Stimulated activated effector memory CD8-positive, alpha-beta T cell treated with anti-CD3 and anti-CD28 coated beads, Interleukin-12 subunit alpha, Interleukin-12 subunit beta, amount 100 ng/mL, for 72 hours (primary cell): ENCODE results near the gene NOL3.

ENCODE experiments used
- ATAC-seq: fragments of 150-1000 bp; cut with Tn5 transposase; 2 replicates; pipeline ENCODE4 v1.10.0; 2021
- DNase-seq, 2 donors: peaks; one replicate each; pipeline ENCODE4 v3.0.0; 2021 to 2022; ENCODE audit warnings: low spot score in 2 of 2
- H3K27ac Mint-ChIP-seq: one replicate; pipeline ENCODE4 v1.8.0; 2022; ENCODE audit warnings: mild to moderate bottlenecking, mixed read lengths
- H3K36me3 Mint-ChIP-seq: one replicate; pipeline ENCODE4 v1.8.0; 2022; ENCODE audit warnings: mild to moderate bottlenecking, mixed read lengths
- H3K4me1 Mint-ChIP-seq: one replicate; pipeline ENCODE4 v1.8.0; 2022; ENCODE audit warnings: mixed read lengths
- H3K4me3 Mint-ChIP-seq: one replicate; pipeline ENCODE4 v1.8.0; 2022; ENCODE audit warnings: mild to moderate bottlenecking, mixed read lengths
- H3K9me3 Mint-ChIP-seq: one replicate; pipeline ENCODE4 v1.8.0; 2022; ENCODE audit warnings: mixed read lengths

Gene NOL3

DNA sequence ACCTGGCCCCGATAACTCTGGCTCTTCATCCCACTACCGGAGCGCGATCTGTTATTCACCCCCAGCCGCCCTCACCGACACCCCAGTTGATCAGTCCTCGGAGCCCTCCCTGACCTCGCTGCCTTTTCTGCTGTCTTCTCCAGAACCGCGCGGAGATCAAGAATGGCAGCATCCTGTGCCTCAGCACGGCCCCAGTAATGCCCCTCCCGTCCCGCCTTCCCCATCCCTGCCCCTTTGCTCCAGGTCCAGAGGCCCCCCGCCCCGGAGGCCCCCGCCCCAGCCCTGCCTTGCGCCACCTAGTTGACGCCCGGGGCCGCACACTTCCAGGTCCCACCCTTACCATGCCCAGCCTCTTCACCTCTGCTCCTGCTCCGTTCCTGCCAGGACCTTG is 29.5 kb downstream of the NOL3 start:
- H3K36me3 Mint-ChIP-seq, result peaks cover 87% of the 10 kb centered on the region
- no peak for ATAC-seq
- no peak overlapping the region for H3K27ac Mint-ChIP-seq
- H3K4me1 Mint-ChIP-seq, result peaks cover 20% of the 10 kb centered on the region
- DNase-seq, result no peak
- H3K9me3 Mint-ChIP-seq, result no peaks in the 10 kb centered on the region
- no peak overlapping the region for H3K4me3 Mint-ChIP-seq

DNA sequence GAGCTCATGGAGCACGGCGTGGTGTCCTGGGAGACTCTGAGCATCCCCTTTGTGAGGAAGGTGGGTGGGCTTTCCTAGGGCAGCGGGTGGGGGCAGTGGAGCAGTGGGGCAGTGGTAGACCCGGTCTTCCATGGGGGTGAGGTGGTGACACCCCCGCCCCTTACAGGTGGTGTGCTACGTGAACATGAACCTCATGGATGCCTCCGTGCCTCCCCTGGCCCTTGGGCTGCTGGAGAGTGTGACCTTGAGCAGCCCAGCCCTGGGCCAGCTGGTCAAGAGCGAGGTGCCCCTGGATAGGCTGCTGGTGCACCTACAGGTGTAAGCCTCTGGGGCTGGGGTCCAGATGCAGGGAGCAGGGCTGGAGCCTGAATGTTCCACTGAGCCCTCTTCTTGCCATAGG is 30.2 kb downstream of the NOL3 start:
- no peak for DNase-seq
- no peak overlapping the region for H3K4me3 Mint-ChIP-seq
- no peaks in the 10 kb centered on the region for H3K9me3 Mint-ChIP-seq
- peaks cover 86% of the 10 kb centered on the region for H3K36me3 Mint-ChIP-seq
- peaks cover 17% of the 10 kb centered on the region for H3K4me1 Mint-ChIP-seq
- no peak overlapping the region for H3K27ac Mint-ChIP-seq
- ATAC-seq, result no peak

DNA sequence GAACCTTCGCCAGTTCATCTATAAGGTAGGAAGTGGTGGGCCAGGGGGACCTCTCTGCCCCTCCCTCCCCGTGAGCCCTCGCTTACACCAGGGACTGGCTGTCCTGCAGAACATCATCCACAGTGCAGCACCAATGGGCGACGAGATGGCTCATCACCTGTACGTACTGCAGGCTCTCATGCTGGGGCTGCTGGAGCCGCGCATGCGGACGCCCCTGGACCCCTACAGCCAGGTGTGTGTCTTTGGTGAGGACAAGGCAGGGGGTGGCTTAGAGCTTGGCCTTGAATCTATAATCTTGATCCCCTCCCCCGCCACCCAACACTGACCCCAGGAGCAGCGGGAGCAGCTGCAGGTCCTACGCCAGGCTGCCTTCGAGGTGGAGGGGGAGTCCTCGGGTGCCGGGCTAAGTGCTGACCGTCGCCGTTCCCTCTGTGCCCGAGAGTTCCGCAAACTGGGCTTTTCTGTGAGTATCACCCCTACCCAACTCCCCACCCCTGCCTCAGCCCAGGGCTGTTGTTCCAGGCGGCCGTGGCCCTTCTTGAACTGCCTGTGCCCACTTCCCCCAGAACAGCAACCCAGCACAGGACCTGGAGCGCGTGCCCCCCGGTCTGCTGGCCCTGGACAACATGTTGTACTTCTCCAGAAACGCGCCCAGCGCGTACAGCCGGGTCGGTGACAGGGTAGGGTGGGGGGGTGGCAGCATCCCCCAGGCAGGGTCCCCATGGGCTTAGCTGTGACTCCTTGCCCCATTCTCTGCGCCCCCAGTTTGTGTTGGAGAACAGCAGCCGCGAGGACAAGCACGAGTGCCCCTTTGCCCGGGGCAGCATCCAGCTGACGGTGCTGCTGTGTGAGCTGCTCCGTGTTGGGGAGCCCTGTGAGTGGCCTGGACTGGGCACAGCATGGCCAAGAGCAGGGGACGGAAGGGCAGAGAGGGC is 31.3 kb downstream of the NOL3 start:
- no peak for ATAC-seq
- DNase-seq, result no peak

DNA sequence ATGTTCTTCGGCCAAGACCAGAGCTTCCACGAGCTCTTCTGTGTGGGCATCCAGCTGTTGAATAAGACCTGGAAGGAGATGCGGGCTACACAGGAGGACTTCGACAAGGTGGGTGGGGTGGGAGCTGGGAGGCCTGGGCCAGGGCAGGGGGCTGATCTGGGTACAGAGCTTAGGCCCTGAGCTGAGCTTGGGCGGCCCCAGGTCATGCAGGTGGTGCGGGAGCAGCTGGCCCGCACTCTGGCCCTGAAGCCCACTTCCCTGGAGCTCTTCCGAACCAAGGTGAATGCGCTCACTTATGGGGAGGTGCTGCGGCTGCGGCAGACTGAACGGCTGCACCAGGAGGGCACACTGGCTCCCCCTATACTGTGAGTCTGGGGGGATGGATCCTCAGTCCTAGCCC is 32.1 kb downstream of the NOL3 start:
- ATAC-seq (no peak), DNase-seq (no peak)
- Mint-ChIP-seq H3K4me1 (peaks cover 8% of the 10 kb centered on the region), H3K27ac (no peak overlapping the region), H3K4me3 (no peak overlapping the region), H3K36me3 (peaks cover 77% of the 10 kb centered on the region), H3K9me3 (no peaks in the 10 kb centered on the region)

More for the DNA sequence above, 31.3 kb downstream of the NOL3 start:
- Mint-ChIP-seq H3K27ac (no peak overlapping the region), H3K9me3 (no peaks in the 10 kb centered on the region), H3K4me1 (peaks cover 8% of the 10 kb centered on the region), H3K4me3 (no peak overlapping the region), H3K36me3 (peaks cover 84% of the 10 kb centered on the region)

DNA sequence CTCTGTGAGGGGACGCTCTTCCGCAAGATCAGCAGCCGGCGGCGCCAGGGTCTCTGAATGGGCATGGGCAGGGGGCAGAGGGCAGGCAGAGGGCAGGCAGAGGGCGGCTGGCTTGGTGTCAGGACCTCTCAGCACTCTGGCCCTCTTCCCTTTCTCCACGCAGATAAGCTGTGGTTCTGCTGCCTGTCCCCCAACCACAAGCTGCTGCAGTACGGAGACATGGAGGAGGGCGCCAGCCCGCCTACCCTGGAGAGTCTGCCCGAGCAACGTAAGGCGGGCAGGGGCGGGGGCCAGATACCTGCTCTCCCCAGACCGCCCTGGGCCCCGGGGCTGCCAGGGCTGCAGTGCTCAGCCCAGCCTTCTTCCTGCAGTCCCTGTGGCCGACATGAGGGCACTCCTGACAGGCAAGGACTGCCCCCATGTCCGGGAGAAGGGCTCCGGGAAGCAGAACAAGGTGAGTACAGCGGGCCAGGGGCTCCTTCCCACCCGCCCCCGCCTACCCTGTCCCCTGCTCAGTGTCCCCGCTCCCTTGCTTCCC is 32.7 kb downstream of the NOL3 start:
- no peak for DNase-seq
- Mint-ChIP-seq H3K9me3 (no peaks in the 10 kb centered on the region), H3K27ac (no peak overlapping the region), H3K36me3 (peaks cover 71% of the 10 kb centered on the region), H3K4me3 (no peak overlapping the region), H3K4me1 (peaks cover 8% of the 10 kb centered on the region)
- ATAC-seq, result no peak

DNA sequence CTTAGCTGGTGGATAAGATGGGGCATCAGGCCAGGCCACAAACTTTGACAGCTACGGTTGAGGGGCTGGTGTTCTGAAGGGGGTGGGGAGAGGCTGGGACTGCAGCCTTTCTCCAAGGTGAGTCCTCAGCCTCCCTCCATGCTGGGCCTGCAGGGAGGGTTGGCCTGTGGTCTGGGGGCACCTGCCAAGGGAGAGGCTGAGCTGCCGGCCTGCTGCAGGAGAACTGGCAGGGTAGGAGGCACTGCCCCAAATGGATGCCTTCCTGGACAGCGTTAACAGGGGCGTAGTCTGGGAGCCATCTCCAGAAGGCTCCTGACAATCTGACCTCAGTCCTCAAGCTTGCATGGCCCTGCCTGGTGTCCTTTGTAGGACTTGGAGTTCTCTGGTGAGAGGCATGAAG is 33.7 kb downstream of the NOL3 start:
- DNase-seq, result no peak
- Mint-ChIP-seq H3K27ac (no peak overlapping the region), H3K9me3 (no peaks in the 10 kb centered on the region), H3K36me3 (peaks cover 64% of the 10 kb centered on the region), H3K4me3 (no peak overlapping the region), H3K4me1 (peaks cover 10% of the 10 kb centered on the region)
- ATAC-seq, result no peak

DNA sequence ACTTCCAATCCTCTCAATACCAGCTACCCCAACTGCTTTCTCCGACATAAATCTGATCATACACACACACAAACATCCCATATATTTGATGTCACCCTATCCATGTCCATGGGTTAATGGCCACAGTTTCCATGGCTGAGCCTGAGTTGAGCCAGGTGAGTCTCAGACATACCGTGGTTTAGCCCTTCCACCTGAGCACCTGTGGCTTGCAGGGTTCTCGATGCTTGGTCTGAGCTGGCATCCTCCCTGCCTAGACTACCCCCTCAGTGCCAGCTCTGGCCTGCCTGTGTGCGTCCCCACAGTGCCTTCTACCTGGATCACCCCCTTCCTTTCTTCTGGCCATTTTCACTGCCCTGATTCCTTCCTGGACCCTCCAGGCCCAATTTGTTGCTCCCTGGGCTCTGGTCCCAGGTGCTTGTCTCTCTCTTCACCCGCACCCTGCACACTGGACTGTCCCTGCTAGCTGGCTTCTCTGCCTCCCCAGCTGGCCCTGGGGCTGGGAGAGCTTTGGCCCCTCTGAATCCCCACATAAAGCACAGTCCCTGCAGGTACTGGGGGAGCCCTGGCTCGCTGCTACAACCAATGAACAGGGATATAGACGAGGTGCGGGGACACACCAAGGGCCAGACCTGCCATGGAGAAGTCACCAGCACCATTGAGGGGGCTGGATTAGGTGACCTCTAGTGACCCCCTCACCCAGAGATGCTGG is 35.9 kb downstream of the NOL3 start:
- H3K4me1 Mint-ChIP-seq, result peaks cover 13% of the 10 kb centered on the region
- no peak overlapping the region for H3K4me3 Mint-ChIP-seq
- no peaks in the 10 kb centered on the region for H3K9me3 Mint-ChIP-seq
- peak overlapping the region; percentile 89 for H3K27ac Mint-ChIP-seq
- H3K36me3 Mint-ChIP-seq, result peaks cover 44% of the 10 kb centered on the region
- ATAC-seq (no peak), DNase-seq (no peak)

DNA sequence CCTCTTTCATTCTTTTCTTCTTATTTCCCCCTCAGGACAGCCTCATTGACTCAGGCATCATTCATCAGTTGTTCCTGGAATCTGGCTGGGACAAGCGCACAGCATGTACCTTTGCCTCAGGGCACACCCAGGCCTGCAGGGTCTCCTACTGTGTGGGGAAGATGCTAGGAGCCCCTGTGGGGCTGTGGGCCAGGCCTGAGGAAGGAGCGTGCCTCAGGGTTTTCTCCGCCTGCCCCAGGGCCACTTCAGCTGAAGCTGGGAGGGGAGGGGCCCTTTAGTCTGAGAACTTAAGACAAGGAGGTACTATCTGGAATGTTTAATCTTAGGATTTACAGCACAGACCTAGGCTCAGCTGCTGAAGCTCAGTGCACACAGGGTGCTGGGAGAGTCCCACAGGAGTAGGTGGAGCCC is 36.5 kb downstream of the NOL3 start:
- Mint-ChIP-seq H3K4me1 (peaks cover 13% of the 10 kb centered on the region), H3K36me3 (peaks cover 38% of the 10 kb centered on the region), H3K4me3 (no peak overlapping the region), H3K27ac (peak overlapping the region; percentile 89), H3K9me3 (no peaks in the 10 kb centered on the region)
- ATAC-seq (no peak), DNase-seq (no peak)

DNA sequence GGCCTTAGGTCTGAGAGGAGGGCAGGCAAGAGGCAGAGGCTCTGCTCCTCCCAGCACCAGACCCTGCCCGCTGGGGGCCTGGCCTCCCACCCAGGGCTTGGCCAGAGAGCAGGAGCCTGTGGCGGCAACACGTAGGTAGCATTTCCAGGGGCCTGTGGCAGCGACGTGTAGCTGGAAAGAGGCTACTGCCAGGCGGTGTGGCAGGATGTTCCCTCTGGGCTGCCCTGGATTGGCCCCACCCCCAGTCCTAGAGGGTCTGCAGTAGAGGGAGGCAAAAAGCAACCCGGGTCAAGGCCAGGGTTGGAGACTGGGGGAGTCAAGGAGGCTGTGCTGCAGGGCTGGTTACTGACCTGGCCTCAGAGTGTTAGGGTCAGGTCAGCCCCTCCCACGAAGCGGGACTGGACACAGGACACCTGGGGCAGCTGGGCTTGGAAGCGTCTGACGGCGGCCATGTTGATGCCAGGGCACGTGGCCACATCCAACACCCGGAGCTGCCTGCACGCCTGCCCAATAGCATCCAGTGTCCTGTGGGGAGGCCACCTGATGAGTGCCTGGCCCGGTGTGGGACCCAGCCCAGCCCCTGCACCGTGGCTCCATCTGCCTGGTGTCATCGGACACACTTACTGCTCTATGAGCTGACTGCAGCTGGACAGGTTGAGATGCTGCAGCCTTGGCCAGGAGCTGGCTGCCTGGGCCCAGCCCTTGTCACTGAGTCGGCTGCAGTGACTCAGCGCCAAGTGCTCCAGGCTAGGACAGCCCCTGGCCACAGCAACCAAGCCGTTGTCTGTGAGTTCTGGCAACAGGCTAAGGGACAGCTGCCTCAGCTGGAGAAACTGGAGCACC is 37.1 kb downstream of the NOL3 start:
- DNase-seq (no peak), ATAC-seq (no peak)
- Mint-ChIP-seq H3K4me3 (no peak overlapping the region), H3K4me1 (peaks cover 13% of the 10 kb centered on the region), H3K36me3 (peaks cover 32% of the 10 kb centered on the region), H3K9me3 (no peaks in the 10 kb centered on the region), H3K27ac (peak overlapping the region; percentile 89)

DNA sequence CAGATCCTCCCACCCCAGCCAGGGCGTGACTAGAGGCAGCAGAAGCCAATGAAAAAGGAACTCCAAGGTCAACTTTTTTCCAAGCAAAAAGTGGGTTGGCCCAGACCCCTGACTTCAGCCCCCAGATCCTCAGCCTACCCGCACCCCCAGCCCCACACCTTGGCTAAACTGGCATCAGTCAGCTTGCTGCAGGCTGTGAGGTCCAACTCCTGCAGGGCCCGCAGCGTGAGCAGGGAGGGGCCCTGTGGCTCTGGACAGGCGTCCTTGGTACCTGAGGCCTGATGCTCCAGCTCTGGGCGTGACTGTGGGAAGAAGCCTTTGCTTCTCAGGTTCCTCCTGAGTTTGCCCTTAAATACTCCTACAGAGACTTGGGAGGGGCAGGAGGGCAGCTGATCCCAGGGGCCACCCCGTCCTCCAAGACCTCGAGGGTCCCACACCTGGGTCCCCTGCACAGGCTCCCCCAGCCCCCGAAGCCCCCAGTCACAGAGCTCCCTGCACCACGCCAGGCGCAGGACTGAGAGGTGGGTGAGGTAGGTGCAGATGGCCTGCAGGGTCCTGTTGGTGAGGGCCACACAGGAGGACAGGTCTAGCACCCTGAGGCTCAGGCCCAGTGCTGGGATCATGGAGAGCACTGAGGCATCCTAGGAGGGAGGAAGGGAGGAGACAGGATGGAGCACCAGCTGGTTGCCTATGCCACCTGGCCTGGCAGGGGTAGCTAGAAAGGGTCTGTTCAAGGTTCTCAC is 38.0 kb downstream of the NOL3 start:
- Mint-ChIP-seq H3K27ac (peak overlapping the region; percentile 60), H3K36me3 (peaks cover 26% of the 10 kb centered on the region)
- no peak for ATAC-seq

DNA sequence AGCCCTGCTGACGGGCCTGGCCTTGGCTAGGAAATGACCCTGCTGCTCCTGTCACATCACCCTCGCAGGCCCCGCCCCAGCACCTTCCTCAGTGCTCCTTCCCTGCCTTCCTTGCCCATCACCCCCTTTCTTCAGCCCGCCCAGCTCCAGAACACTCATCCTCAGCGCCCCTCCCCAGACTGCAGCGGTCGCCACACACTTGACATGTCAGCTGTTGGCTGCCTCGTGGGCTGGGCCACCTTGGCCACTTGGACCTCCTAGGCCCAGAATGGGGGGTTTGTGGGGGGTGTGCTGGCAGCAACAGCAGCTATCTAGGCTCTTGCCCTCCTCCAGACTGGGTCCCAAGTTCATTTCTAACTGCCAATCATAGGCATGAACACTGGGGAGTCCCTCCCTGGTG is 39.2 kb downstream of the NOL3 start:
- H3K4me1 Mint-ChIP-seq, result peaks cover 13% of the 10 kb centered on the region
- H3K9me3 Mint-ChIP-seq, result no peaks in the 10 kb centered on the region
- DNase-seq (no peak), ATAC-seq (no peak)
- H3K36me3 Mint-ChIP-seq, result peaks cover 18% of the 10 kb centered on the region
- H3K27ac Mint-ChIP-seq, result peak overlapping the region; percentile 60
- H3K4me3 Mint-ChIP-seq, result no peak overlapping the region

More for the DNA sequence above, 38.0 kb downstream of the NOL3 start:
- no peak for DNase-seq
- peaks cover 13% of the 10 kb centered on the region for H3K4me1 Mint-ChIP-seq
- no peak overlapping the region for H3K4me3 Mint-ChIP-seq
- H3K9me3 Mint-ChIP-seq, result no peaks in the 10 kb centered on the region

DNA sequence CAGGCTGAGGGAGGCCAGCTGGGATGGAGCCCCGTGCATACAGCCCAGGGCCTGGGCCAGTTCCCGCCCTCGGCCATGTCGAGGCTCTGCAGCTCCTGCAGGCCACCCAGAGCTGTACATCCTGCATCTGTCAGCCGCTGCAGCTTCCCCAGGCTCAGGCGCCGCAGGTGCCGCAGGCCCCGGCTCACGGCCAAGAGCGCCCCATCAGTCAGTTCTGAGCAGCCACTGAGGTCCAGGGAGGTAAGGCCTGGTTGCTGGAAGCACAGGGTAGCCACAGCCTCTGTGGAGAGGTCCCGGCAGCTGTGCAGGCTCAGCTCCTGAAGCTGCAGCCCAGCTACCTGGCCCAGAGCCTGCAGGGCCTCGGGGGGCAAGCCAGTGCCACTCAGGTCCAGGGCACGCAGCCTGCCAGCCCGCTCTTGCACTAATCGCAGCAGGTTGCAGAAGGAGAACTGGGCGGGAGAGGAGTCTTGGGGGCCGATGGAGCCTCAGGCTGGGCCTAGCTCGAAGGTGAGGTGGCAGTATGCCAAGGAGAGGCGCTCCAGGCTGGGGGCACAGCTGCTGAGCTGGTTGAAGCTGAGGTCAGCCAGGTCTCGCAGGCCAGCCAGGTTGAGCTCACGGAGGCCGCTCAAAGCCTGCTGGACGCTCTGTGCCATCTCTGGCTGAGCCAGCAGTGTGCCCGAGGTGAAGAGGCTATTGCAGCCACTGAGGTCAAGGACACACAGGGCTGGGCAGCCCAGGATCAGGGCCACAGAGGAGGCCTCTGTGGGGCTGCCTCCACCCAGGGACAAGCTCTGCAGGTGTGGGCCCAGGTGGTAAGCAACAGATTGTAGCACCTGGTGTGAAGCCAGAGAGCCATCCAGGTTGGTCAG is 40.0 kb downstream of the NOL3 start:
- H3K9me3 Mint-ChIP-seq, result no peaks in the 10 kb centered on the region
- ATAC-seq (no peak), DNase-seq (no peak)
- H3K4me3 Mint-ChIP-seq, result no peak overlapping the region
- peak overlapping the region; percentile 68 for H3K27ac Mint-ChIP-seq
- peaks cover 12% of the 10 kb centered on the region for H3K36me3 Mint-ChIP-seq
- peaks cover 13% of the 10 kb centered on the region for H3K4me1 Mint-ChIP-seq

DNA sequence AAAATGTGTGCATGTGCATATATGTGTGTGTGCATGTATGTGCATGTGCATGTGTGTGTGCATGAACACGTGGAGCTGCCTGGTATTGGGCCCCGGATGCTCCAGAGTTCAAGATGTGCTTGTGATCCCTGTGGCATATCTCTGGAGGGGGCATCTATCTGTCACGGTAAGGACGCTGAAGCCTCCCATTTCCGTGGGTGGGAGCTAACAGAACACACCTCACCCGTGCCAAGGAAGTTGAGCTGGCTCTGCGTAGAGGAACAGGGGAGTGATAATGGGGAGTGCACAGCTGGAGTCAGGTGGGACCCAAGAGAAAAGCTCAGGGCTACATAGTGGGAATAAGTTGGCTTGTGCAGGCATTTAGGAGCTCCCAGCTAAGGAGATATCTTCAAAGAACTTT is 41.3 kb downstream of the NOL3 start:
- Mint-ChIP-seq H3K36me3 (no peaks in the 10 kb centered on the region), H3K4me1 (peaks cover 10% of the 10 kb centered on the region), H3K4me3 (no peak overlapping the region), H3K27ac (no peak overlapping the region), H3K9me3 (no peaks in the 10 kb centered on the region)
- ATAC-seq, result no peak
- no peak for DNase-seq

DNA sequence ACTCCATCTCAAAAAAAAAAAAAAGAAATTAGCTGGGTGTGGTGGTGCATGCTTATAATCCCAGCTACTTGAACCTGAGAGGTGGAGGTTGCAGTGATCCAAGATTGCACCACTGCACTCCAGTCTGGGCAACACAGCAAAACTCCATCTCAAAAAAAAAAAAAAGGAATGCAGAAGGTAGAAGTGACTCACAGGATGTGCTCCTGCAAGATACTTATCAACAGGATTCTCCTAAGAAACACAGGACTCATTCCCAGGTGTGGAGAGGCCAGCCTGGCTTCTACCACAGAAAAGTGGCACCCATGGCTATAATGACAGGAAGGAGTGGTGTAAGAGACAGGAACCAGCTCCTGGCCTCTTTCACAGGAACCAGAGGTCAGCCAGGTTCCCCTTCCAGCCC is 42.4 kb downstream of the NOL3 start:
- H3K36me3 Mint-ChIP-seq, result peaks cover 5% of the 10 kb centered on the region
- H3K4me1 Mint-ChIP-seq, result peaks cover 5% of the 10 kb centered on the region
- H3K27ac Mint-ChIP-seq, result no peak overlapping the region
- H3K4me3 Mint-ChIP-seq, result no peak overlapping the region
- H3K9me3 Mint-ChIP-seq, result no peaks in the 10 kb centered on the region
- DNase-seq, result no peak
- no peak for ATAC-seq
